Vagina (tissue), 2 donors: Measurements from ENCODE around the gene TEX36.

Source experiments
- CTCF ChIP-seq, 3 experiments: fragments of 450-650 bp in 2 of 3; fragments of 200-600 bp in 1 of 3; sonication (generic) in 1 of 3; IDR thresholded peaks; one replicate each; pipeline ENCODE4 v1.5.1; 2017 to 2019; ENCODE audit warnings: antibody characterized with exemption in 3 of 3, mild to moderate bottlenecking in 2 of 3, moderate library complexity in 2 of 3
- POLR2A ChIP-seq, 2 donors: fragments of 450-650 bp; IDR thresholded peaks; one replicate each; pipeline ENCODE4 v1.6.1; 2017; ENCODE audit warnings: antibody characterized with exemption in 2 of 2, mild to moderate bottlenecking in 2 of 2, moderate library complexity in 2 of 2

GRCh38 chr10:125711110-125711750, 28.3 kb upstream of the TEX36 start:
- TF ChIP-seq POLR2A (IDR thresholded peaks at IDR 0.05), result no peak
- no peak for TF ChIP-seq CTCF (IDR thresholded peaks at IDR 0.05)
